B cell (primary cell): ENCODE results near the gene PSMD6. TPM values are rescaled to one million over a fixed set of nuclear protein-coding genes. Genes with fewer than 3 reads are reported as not detected.

ENCODE experiments used
- ATAC-seq: fragments of 200-7000 bp; cut with Tn5 transposase; one replicate; pipeline ENCODE4 v1.10.0; 2021; ENCODE audit warnings: low read depth, mild to moderate bottlenecking, moderate number of reproducible peaks, moderate library complexity
- CTCF ChIA-PET: fragments of 350-600 bp; sonication (Branson Sonifier 250); formaldehyde crosslinking; loops from one replicate; lab custom pipeline; 2021; ENCODE audit warnings: antibody characterized with exemption, inconsistent platforms; lab: Charles Lee
- POLR2A ChIA-PET: fragments of 350-600 bp; sonication (Branson Sonifier 250); formaldehyde crosslinking; loops from one replicate; lab custom pipeline; 2021; ENCODE audit warnings: antibody characterized with exemption; lab: Charles Lee
- DNase-seq: peaks from one replicate; pipeline ENCODE4 v3.0.0; 2013
- H2AFZ ChIP-seq: 2 replicates; pipeline ENCODE4 v1.6.1; 2012; ENCODE audit warnings: mild to moderate bottlenecking, low read depth, low read length; ENCODE audit not compliant: insufficient read depth, poor library complexity, severe bottlenecking
- H3K27ac ChIP-seq, 2 donors: 1 replicate in 1 of 2; 2 replicates in 1 of 2; pipeline ENCODE4 v1.5.1; 2012 to 2013; ENCODE audit warnings: low read length in 2 of 2, mild to moderate bottlenecking in 2 of 2, moderate library complexity in 1 of 2
- H3K27me3 ChIP-seq, 4 experiments: fragments of 200-600 bp in 1 of 4; sonication (generic) in 1 of 4; replicated peaks in 1 of 4; 1 replicate in 2 of 4; 2 replicates in 2 of 4; pipeline versions ENCODE4 v1.6.1 to v1.7.0; 2013 to 2016; ENCODE audit warnings: low read length in 3 of 4, mild to moderate bottlenecking in 2 of 4, mixed read lengths in 1 of 4, moderate library complexity in 1 of 4; ENCODE audit not compliant: insufficient read depth in 4 of 4, control insufficient read depth in 3 of 4; ENCODE audit errors: control extremely low read depth in 1 of 4
- H3K36me3 ChIP-seq, 2 experiments: replicated peaks in 1 of 2; 1 replicate in 1 of 2; 2 replicates in 1 of 2; pipeline versions ENCODE4 v1.6.1 to v1.7.1; 2013; ENCODE audit warnings: low read length in 1 of 2; ENCODE audit not compliant: insufficient read depth in 2 of 2, control insufficient read depth in 1 of 2; ENCODE audit errors: control extremely low read depth in 1 of 2, extremely low read depth in 1 of 2
- H3K4me1 ChIP-seq, 2 donors: fragments of 200-600 bp in 1 of 2; sonication (generic) in 1 of 2; 1 replicate in 1 of 2; 2 replicates in 1 of 2; pipeline versions ENCODE4 v1.5.1 to v1.6.1; 2013 to 2017; ENCODE audit warnings: low read length in 2 of 2; ENCODE audit not compliant: control insufficient read depth in 2 of 2, insufficient read depth in 2 of 2
- H3K4me2 ChIP-seq: replicated peaks from 2 replicates; pipeline ENCODE3; 2012; ENCODE audit warnings: mild to moderate bottlenecking, low read depth, low read length; ENCODE audit not compliant: poor library complexity, severe bottlenecking
- H3K4me3 ChIP-seq, 5 experiments: fragments of 200-600 bp in 1 of 5; sonication (generic) in 1 of 5; 1 replicate in 3 of 5; 2 replicates in 2 of 5; pipeline versions ENCODE4 v1.5.1 to v1.7.0; 2011 to 2016; ENCODE audit warnings: low read length in 4 of 5, mild to moderate bottlenecking in 4 of 5, low read depth in 2 of 5, control low read depth in 1 of 5, moderate library complexity in 1 of 5; ENCODE audit not compliant: insufficient read depth in 1 of 5; ENCODE audit errors: control extremely low read depth in 1 of 5, extremely low read depth in 1 of 5
- H3K79me2 ChIP-seq: fragments of 200-600 bp; sonication (generic); one replicate; pipeline ENCODE4 v1.6.0; 2016; ENCODE audit warnings: low read length; ENCODE audit not compliant: control insufficient read depth, insufficient read depth
- H3K9ac ChIP-seq: fragments of 200-600 bp; sonication (generic); 2 replicates; pipeline ENCODE4 v1.6.1; 2017; ENCODE audit warnings: mild to moderate bottlenecking, low read length, moderate library complexity
- H3K9me3 ChIP-seq, 3 donors: one replicate each; pipeline versions ENCODE4 v1.6.1 to v1.7.1; 2013; ENCODE audit warnings: low read length in 2 of 3; ENCODE audit not compliant: control insufficient read depth in 2 of 3, insufficient read depth in 1 of 3; ENCODE audit errors: control extremely low read depth in 1 of 3
- H4K20me1 ChIP-seq: 2 replicates; pipeline ENCODE4 v1.6.0; 2012; ENCODE audit warnings: mild to moderate bottlenecking, low read length; ENCODE audit not compliant: insufficient read depth, control insufficient read depth, poor library complexity, severe bottlenecking
- H3K27ac Mint-ChIP-seq: one replicate; pipeline ENCODE4 v1.8.0; 2021; ENCODE audit warnings: mixed read lengths
- H3K27me3 Mint-ChIP-seq: one replicate; pipeline ENCODE4 v1.8.0; 2021; ENCODE audit warnings: mixed read lengths
- H3K4me1 Mint-ChIP-seq: one replicate; pipeline ENCODE4 v1.8.0; 2021; ENCODE audit warnings: mixed read lengths
- H3K4me3 Mint-ChIP-seq: one replicate; pipeline ENCODE4 v1.8.0; 2021; ENCODE audit warnings: mixed read lengths
- H3K9me3 Mint-ChIP-seq: one replicate; pipeline ENCODE4 v1.8.0; 2022; ENCODE audit warnings: mixed read lengths; ENCODE audit not compliant: insufficient read depth
- EZH2 ChIP-seq: IDR thresholded peaks from 2 replicates; pipeline ENCODE4 v1.6.1; 2012; ENCODE audit warnings: borderline replicate concordance, low read depth, mild to moderate bottlenecking, moderate library complexity, low read length; ENCODE audit not compliant: insufficient read depth, poor library complexity, severe bottlenecking
- WGBS: methylation state at CpG from one replicate; pipeline ENCODE4 v1.1.5; 2013; ENCODE audit warnings: missing lambda C conversion rate; ENCODE audit not compliant: insufficient coverage; 5-methylcytosine and 5-hydroxymethylcytosine counted together
- intact Hi-C: fragments of 100-400 bp; cut with micrococcal nuclease; formaldehyde crosslinking; loops from one replicate; pipeline ENCODE4 v1.10.0; 2022
- polyA plus RNA-seq: library from polyadenylated mRNA; depleted of rRNA; stranded (reverse); fragments of >200 nt; gene quantifications from 2 replicates; pipeline ENCODE4 v1.2.3, GENCODE V29; 2012
- total RNA-seq, 2 donors: library from RNA; stranded (reverse); fragments of 120-200 nt in 1 of 2; gene quantifications; 1 replicate in 1 of 2; 2 replicates in 1 of 2; pipeline versions ENCODE4 v1.2.3 to v1.2.4, GENCODE V29; 2013 to 2022
- TF ChIP-seq, protein P1 (sequence below): fragments of 200-600 bp; IDR thresholded peaks from one replicate; pipeline ENCODE4 v1.8.0; 2022; ENCODE audit warnings: antibody characterized with exemption, mild to moderate bottlenecking

PSMD6 gene
- total and polyA plus RNA-seq, 2 donors (not counting 1 experiment from before 2014, with no cell fraction given) = 34.7 to 63.4 TPM

DNA sequence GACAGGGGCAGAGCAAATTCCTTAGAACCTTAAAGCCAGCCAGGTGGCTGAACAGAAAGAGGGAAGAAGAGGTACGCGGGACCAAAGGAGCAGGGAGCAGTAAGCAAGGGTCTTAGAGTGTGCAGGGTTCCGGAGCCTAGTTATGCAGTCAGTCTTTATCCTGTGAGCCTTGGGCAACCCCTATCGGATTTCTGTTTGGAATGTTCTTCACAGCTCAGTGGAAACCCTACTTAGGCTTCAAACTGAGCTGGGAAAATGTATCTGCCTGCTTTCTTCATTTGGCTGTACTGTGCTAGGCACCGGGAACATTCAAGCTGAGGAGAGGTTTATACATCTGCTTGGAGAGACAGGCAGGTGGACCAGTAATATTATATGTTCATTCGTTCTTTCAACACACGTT is 37.1 kb downstream of the PSMD6 start:
- ATAC-seq (no peak), DNase-seq (no peak)
- Histone ChIP-seq H3K36me3 (peaks cover 4 to 90% of the 10 kb centered on the region in 2 experiments), H3K4me3 (no peak overlapping the region), H4K20me1 (no peaks in the 10 kb centered on the region), H3K79me2 (no peaks in the 10 kb centered on the region), H3K27me3 (no peaks in the 10 kb centered on the region), H3K9me3 (no peaks in the 10 kb centered on the region), H3K4me2 (no peak overlapping the region), H3K9ac (no peak overlapping the region), H2AFZ (no peak overlapping the region), H3K27ac (no peak overlapping the region), H3K4me1 (no peaks in the 10 kb centered on the region)
- ChIA-PET POLR2A (no interaction called here), CTCF (no interaction called here)
- WGBS = 96% methylated on average over 4 of the region's 7 CpGs
- Mint-ChIP-seq H3K27me3 (no peaks in the 10 kb centered on the region), H3K27ac (no peak overlapping the region), H3K4me3 (no peak overlapping the region), H3K4me1 (peaks cover 3% of the 10 kb centered on the region), H3K9me3 (no peaks in the 10 kb centered on the region)
- TF ChIP-seq, protein P1, sequence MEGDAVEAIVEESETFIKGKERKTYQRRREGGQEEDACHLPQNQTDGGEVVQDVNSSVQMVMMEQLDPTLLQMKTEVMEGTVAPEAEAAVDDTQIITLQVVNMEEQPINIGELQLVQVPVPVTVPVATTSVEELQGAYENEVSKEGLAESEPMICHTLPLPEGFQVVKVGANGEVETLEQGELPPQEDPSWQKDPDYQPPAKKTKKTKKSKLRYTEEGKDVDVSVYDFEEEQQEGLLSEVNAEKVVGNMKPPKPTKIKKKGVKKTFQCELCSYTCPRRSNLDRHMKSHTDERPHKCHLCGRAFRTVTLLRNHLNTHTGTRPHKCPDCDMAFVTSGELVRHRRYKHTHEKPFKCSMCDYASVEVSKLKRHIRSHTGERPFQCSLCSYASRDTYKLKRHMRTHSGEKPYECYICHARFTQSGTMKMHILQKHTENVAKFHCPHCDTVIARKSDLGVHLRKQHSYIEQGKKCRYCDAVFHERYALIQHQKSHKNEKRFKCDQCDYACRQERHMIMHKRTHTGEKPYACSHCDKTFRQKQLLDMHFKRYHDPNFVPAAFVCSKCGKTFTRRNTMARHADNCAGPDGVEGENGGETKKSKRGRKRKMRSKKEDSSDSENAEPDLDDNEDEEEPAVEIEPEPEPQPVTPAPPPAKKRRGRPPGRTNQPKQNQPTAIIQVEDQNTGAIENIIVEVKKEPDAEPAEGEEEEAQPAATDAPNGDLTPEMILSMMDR = no peak
- TF ChIP-seq EZH2 = no peak
- intact Hi-C loops = no loop called here

DNA sequence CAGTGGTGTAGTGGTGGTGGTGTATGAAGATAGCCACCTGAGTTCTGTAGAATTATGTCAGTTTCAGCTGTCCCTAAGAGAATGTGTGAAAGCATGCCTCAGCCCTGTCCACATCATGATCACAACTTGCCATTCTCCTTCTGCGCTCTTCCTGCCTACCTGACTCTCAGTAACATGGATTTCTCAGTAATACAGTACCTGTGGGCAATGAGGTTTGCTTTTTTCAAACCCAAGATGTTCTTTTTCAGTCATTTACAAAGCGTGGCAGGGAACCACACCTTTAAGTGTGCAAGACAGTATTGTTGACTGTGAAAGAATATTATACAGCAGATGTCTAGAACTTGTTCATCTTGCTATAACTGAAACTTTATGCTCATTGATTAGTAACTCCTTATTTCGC is 38.9 kb downstream of the PSMD6 start:
- intact Hi-C loops = no loop called here
- Mint-ChIP-seq H3K4me3 (no peak overlapping the region), H3K27me3 (no peaks in the 10 kb centered on the region), H3K4me1 (peaks cover 5% of the 10 kb centered on the region), H3K27ac (no peak overlapping the region), H3K9me3 (no peaks in the 10 kb centered on the region)
- ATAC-seq = no peak
- Histone ChIP-seq H3K9ac (no peak overlapping the region), H4K20me1 (peaks cover under 1% of the 10 kb centered on the region), H3K4me1 (peaks cover 0 to under 1% of the 10 kb centered on the region in 2 donors), H3K27ac (no peak overlapping the region), H3K4me3 (no peak overlapping the region), H3K4me2 (no peak overlapping the region), H3K9me3 (no peaks in the 10 kb centered on the region), H2AFZ (no peak overlapping the region), H3K79me2 (peaks cover 13% of the 10 kb centered on the region), H3K27me3 (no peaks in the 10 kb centered on the region), H3K36me3 (peaks cover 4 to 87% of the 10 kb centered on the region in 2 experiments)
- no peak for TF ChIP-seq EZH2
- CTCF ChIA-PET = no interaction called here
- no peak for DNase-seq
- no CpG with 5 or more reads among the region's 3 CpGs for WGBS
- POLR2A ChIA-PET = no interaction called here
